WTC11 (cell line): ENCODE data around the gene PPDPF. TPM values are rescaled to one million over a fixed set of nuclear protein-coding genes. Genes with fewer than 3 reads are reported as not detected.
A peak's percentile ranks its signal among the peaks of the same experiment; 100 is the strongest.

Source experiments
- ATAC-seq: fragments of 200-7000 bp; cut with Tn5 transposase; 2 replicates; pipeline ENCODE4 v1.10.0; 2021; ENCODE audit warnings: mild to moderate bottlenecking, moderate library complexity
- CTCF ChIA-PET: fragments of 300-600 bp; sonication (Branson Sonifier 250); formaldehyde crosslinking; loops from one replicate; lab custom pipeline; 2021; ENCODE audit warnings: antibody characterized with exemption; lab: Charles Lee
- POLR2A ChIA-PET: fragments of 350-600 bp; sonication (Branson Sonifier 250); formaldehyde crosslinking; loops from one replicate; lab custom pipeline; 2021; ENCODE audit warnings: antibody characterized with exemption; lab: Charles Lee
- DNase-seq: peaks from one replicate; pipeline ENCODE4 v3.0.0; 2021; ENCODE audit warnings: low spot score
- H3K27ac Mint-ChIP-seq: 2 replicates; pipeline ENCODE4 v1.8.0; 2021; ENCODE audit warnings: mixed read lengths
- H3K27me3 Mint-ChIP-seq: 2 replicates; pipeline ENCODE4 v1.8.0; 2021; ENCODE audit warnings: low read depth, mild to moderate bottlenecking, moderate library complexity, mixed read lengths
- H3K36me3 Mint-ChIP-seq: 2 replicates; pipeline ENCODE4 v1.8.0; 2021; ENCODE audit warnings: mixed read lengths
- H3K4me1 Mint-ChIP-seq: 2 replicates; pipeline ENCODE4 v1.8.0; 2022; ENCODE audit warnings: mixed read lengths
- H3K4me3 Mint-ChIP-seq: 2 replicates; pipeline ENCODE4 v1.8.0; 2021; ENCODE audit warnings: mild to moderate bottlenecking, moderate library complexity, mixed read lengths
- H3K9me3 Mint-ChIP-seq: 2 replicates; pipeline ENCODE4 v1.8.0; 2021; ENCODE audit warnings: mixed read lengths
- CTCF ChIP-seq: fragments of 200-600 bp; IDR thresholded peaks from 2 replicates; pipeline ENCODE4 v1.8.0; 2022; ENCODE audit warnings: antibody characterized with exemption
- FOXP1 ChIP-seq: sonication (generic); formaldehyde crosslinking; IDR thresholded peaks from 2 replicates; pipeline ENCODE4 v1.8.0; 2022; ENCODE audit warnings: missing genetic modification reagents, mild to moderate bottlenecking, moderate library complexity, borderline replicate concordance
- MYBL2 ChIP-seq: sonication (generic); formaldehyde crosslinking; IDR thresholded peaks from 2 replicates; pipeline ENCODE4 v1.8.1; 2023; ENCODE audit warnings: mild to moderate bottlenecking, moderate library complexity, missing genetic modification reagents
- NFATC4 ChIP-seq: fragments of 250-450 bp; sonication (Bioruptor Pico); IDR thresholded peaks from 2 replicates; pipeline ENCODE4 v1.9.0; 2021; ENCODE audit warnings: mild to moderate bottlenecking
- NR2C2 ChIP-seq: sonication (generic); formaldehyde crosslinking; IDR thresholded peaks from 2 replicates; pipeline ENCODE4 v1.8.0; 2022; ENCODE audit warnings: mild to moderate bottlenecking, missing genetic modification reagents
- TP53 ChIP-seq: sonication (generic); formaldehyde crosslinking; IDR thresholded peaks from 2 replicates; pipeline ENCODE4 v1.8.1; 2023; ENCODE audit warnings: mild to moderate bottlenecking, missing genetic modification reagents
- ZNF121 ChIP-seq: sonication (generic); formaldehyde crosslinking; IDR thresholded peaks from 2 replicates; pipeline ENCODE4 v1.8.0; 2023; ENCODE audit warnings: missing genetic modification reagents
- ZNF138 ChIP-seq: sonication (generic); formaldehyde crosslinking; conservative IDR thresholded peaks from 2 replicates; pipeline ENCODE4 v1.8.1; 2022; ENCODE audit warnings: mild to moderate bottlenecking, moderate library complexity, missing genetic modification reagents
- ZNF512 ChIP-seq: sonication (generic); formaldehyde crosslinking; IDR thresholded peaks from 2 replicates; pipeline ENCODE4 v1.8.1; 2022; ENCODE audit warnings: missing genetic modification reagents, borderline replicate concordance
- total RNA-seq: library from RNA; stranded (reverse); gene quantifications from 3 replicates; pipeline ENCODE4 v1.2.3, GENCODE V29; 2021
- TF ChIP-seq, protein P1 (sequence below): sonication (generic); formaldehyde crosslinking; IDR thresholded peaks from 2 replicates; pipeline ENCODE4 v1.8.1; 2023; ENCODE audit warnings: mild to moderate bottlenecking, missing genetic modification reagents, moderate library complexity
- TF ChIP-seq, protein P2 (sequence below): sonication (generic); formaldehyde crosslinking; IDR thresholded peaks from 2 replicates; pipeline ENCODE4 v1.8.0; 2022; ENCODE audit warnings: mild to moderate bottlenecking, missing genetic modification reagents
- TF ChIP-seq, protein P3 (sequence below): fragments of 250-450 bp; sonication (Bioruptor Pico); IDR thresholded peaks from 2 replicates; pipeline ENCODE4 v1.9.0; 2021; ENCODE audit warnings: mild to moderate bottlenecking
- TF ChIP-seq, protein P4 (sequence below): fragments of 250-450 bp; sonication (Bioruptor Pico); IDR thresholded peaks from 2 replicates; pipeline ENCODE4 v1.9.0; 2021; ENCODE audit warnings: mild to moderate bottlenecking, borderline replicate concordance

The PPDPF gene
- total RNA-seq, 1 experiment from 2014 or later, result 170 TPM

DNA sequence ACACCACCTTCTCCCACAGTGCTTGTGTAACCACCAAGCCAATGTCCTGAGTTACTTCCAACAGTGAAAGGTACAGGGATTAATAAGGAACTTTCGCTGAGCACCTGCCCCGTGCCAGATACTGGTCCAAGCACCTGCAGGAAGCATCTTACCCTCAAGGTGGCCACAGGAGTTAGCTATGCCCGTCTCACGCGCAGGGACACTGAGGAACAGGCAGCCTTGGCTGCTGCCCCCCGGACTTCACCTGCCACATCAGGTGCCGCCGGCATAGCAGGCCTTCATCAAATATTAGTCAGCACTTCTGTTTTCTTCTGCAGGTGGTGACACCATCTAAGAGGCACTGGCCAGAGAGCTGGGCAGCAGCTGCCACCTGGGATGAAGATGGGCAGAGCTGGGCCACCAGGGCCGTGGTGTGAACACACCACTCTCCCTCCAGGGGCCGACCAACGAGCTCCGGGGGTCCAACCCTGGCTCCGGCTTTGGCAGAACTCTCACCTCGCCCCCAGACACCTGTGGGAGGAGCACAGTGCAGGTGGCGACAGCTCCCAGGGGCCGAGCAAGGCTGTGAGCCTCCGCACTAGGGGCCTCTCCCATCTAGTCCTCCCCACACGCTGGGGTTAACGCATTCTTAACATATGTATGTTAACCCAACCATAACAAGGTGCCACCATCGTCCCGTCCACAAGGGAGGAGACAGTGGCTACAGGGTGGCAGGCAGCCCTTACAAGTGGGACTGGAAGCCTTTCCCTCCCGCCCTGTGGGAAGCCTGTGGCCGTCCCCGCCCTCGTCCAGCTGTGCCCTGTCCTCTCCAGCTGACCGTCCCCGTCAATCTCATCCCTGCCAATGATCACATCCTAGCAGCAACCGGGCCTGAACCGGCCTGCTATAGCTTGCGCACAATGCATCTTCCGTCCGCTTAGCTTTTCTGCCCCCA, 2.9 kb upstream of the PPDPF start:
- TF ChIP-seq, protein P1, sequence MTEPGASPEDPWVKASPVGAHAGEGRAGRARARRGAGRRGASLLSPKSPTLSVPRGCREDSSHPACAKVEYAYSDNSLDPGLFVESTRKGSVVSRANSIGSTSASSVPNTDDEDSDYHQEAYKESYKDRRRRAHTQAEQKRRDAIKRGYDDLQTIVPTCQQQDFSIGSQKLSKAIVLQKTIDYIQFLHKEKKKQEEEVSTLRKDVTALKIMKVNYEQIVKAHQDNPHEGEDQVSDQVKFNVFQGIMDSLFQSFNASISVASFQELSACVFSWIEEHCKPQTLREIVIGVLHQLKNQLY (CRISPR knock-in tag), result no peak
- TF ChIP-seq CTCF (no peak), ZNF121 (CRISPR knock-in tag) (no peak), ZNF512 (CRISPR knock-in tag) (no peak), MYBL2 (CRISPR knock-in tag) (no peak), NR2C2 (CRISPR knock-in tag) (no peak), NFATC4 (CRISPR knock-in tag) (no peak), TP53 (no peak)
- TF ChIP-seq, protein P2, sequence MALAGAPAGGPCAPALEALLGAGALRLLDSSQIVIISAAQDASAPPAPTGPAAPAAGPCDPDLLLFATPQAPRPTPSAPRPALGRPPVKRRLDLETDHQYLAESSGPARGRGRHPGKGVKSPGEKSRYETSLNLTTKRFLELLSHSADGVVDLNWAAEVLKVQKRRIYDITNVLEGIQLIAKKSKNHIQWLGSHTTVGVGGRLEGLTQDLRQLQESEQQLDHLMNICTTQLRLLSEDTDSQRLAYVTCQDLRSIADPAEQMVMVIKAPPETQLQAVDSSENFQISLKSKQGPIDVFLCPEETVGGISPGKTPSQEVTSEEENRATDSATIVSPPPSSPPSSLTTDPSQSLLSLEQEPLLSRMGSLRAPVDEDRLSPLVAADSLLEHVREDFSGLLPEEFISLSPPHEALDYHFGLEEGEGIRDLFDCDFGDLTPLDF (CRISPR knock-in tag), result no peak
- TF ChIP-seq, protein P3, sequence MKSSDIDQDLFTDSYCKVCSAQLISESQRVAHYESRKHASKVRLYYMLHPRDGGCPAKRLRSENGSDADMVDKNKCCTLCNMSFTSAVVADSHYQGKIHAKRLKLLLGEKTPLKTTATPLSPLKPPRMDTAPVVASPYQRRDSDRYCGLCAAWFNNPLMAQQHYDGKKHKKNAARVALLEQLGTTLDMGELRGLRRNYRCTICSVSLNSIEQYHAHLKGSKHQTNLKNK (CRISPR knock-in tag), result no peak
- TF ChIP-seq, protein P4, sequence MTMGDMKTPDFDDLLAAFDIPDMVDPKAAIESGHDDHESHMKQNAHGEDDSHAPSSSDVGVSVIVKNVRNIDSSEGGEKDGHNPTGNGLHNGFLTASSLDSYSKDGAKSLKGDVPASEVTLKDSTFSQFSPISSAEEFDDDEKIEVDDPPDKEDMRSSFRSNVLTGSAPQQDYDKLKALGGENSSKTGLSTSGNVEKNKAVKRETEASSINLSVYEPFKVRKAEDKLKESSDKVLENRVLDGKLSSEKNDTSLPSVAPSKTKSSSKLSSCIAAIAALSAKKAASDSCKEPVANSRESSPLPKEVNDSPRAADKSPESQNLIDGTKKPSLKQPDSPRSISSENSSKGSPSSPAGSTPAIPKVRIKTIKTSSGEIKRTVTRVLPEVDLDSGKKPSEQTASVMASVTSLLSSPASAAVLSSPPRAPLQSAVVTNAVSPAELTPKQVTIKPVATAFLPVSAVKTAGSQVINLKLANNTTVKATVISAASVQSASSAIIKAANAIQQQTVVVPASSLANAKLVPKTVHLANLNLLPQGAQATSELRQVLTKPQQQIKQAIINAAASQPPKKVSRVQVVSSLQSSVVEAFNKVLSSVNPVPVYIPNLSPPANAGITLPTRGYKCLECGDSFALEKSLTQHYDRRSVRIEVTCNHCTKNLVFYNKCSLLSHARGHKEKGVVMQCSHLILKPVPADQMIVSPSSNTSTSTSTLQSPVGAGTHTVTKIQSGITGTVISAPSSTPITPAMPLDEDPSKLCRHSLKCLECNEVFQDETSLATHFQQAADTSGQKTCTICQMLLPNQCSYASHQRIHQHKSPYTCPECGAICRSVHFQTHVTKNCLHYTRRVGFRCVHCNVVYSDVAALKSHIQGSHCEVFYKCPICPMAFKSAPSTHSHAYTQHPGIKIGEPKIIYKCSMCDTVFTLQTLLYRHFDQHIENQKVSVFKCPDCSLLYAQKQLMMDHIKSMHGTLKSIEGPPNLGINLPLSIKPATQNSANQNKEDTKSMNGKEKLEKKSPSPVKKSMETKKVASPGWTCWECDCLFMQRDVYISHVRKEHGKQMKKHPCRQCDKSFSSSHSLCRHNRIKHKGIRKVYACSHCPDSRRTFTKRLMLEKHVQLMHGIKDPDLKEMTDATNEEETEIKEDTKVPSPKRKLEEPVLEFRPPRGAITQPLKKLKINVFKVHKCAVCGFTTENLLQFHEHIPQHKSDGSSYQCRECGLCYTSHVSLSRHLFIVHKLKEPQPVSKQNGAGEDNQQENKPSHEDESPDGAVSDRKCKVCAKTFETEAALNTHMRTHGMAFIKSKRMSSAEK (CRISPR knock-in tag), result no peak
- ChIA-PET POLR2A (no interaction called here), CTCF (interaction anchor here (1.3 to 1.4 kb wide), 2 partner anchors 20 to 21 kb away, joined by 8 to 11 read pairs; partner anchors contain the start of gene PTK6)
- H3K4me1 Mint-ChIP-seq, result peaks cover 14% of the 10 kb centered on the region
- H3K27ac Mint-ChIP-seq, result peak overlapping the region; percentile 2; the same call in 1 of the 2 replicates
- H3K4me3 Mint-ChIP-seq, result no peak overlapping the region
- H3K9me3 Mint-ChIP-seq, result peaks cover 8% of the 10 kb centered on the region; the same call in 1 of the 2 replicates
- peaks cover 6% of the 10 kb centered on the region for H3K36me3 Mint-ChIP-seq
- peaks cover 12% of the 10 kb centered on the region for H3K27me3 Mint-ChIP-seq
- DNase-seq, result no peak
- no peak for ATAC-seq

DNA sequence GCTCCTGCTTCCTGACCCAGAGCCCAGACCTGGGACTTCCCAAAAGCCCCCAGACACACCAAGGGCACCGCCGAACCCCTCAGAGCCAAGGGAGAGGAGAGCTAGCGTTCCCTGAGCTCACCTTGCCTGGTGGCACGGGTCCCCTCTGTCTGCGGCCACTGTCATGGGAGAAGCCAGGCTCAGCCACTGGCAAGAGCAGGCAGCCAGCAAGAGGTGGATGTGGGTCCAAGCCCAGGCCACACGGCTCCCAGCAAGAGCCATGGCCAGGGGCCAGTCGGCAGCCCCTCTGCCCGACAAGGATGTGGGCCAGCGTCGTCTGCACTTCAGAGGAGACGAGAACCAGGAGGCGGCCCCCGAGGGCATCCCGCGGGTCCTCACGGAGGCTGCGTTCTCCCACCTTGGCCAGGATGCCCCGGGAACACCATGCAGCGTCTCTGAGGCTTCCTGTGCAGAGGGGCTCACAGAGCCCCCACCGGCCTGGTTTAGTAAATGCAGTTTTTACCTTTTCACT, 2.2 kb upstream of the PPDPF start:
- peak; percentile 4; the same call in 1 of the 2 replicates for ATAC-seq
- peaks cover 9% of the 10 kb centered on the region; the same call in 1 of the 2 replicates for H3K9me3 Mint-ChIP-seq
- ChIA-PET CTCF (interaction anchor here (1.1 to 1.4 kb wide), 3 partner anchors 11 to 22 kb away, joined by 3 to 11 read pairs (median 8); partner anchors contain the start of gene PTK6), POLR2A (no interaction called here)
- H3K4me3 Mint-ChIP-seq, result peak overlapping the region; percentile 74
- peaks cover 9% of the 10 kb centered on the region for H3K27me3 Mint-ChIP-seq
- H3K27ac Mint-ChIP-seq, result peak overlapping the region; percentile 2; the same call in 1 of the 2 replicates
- peaks cover 14% of the 10 kb centered on the region for H3K4me1 Mint-ChIP-seq
- peaks cover 12% of the 10 kb centered on the region for H3K36me3 Mint-ChIP-seq
- no peak for DNase-seq
- TF ChIP-seq, protein P4 (CRISPR knock-in tag), result no peak
- TF ChIP-seq FOXP1 (CRISPR knock-in tag) (no peak), ZNF512 (CRISPR knock-in tag) (no peak), ZNF138 (no peak)
